Nucleus accumbens (tissue), 56 donors: ENCODE data around the gene DCTN2.
A peak's percentile ranks its signal among the peaks of the same experiment; 100 is the strongest.
"Not testable (repeated sequence)": the region's sequence is repeated elsewhere in the genome, so short reads cannot be mapped to it uniquely, and the experiment has no call there.

Source experiments
- DNase-seq, 56 donors: peaks; one replicate each; lab custom pipeline; 2025; lab: John Stamatoyannopoulos, UW

The DCTN2 gene

DNA sequence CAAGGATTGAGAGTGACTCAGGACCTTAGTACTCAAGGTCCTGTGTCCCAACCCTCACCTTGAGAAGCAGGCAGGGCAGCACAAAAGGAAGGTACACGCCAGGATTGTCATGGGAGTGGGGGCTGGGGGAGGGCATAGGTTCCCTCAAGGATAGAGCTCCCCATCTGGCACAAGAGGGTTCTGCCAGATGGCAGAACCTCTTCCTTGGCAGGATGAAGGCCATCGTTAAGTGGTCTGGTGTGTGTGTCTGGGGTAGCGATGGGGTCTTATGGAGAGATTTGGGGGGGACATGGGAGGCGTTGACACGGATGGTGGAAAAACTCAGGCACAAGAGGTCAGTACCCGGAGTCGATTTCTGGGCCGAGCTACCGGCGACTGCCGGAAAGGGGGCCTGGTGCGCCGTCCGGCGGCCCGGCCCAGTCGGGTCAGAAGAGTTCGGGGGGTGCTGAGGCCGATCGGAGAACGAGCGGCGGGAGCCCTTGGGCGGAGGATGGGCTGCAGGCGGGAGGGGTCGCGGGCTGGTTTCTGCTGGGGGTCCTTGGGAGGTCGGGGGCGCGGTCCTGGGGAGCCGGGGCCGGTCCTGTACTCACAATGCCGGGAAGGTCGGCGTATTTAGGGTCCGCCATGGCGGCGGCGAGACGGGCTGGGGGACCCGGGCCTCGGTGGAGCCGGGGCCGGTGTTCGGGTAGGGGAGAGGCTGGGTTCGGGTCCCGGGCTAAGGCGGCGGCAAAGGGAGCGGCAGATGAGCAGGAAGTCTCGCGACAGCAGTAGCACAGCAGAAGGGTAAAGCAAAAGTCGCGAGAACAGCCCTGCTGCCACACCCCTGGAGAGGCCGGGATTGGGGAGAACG is at the start of gene DCTN2:
Gene DCTN2 (minus strand): TSS at position 755 of the 850 bp plus-strand sequence. CDS start 129 bp downstream, at position 626.
- DNase-seq, result peak; percentile 45 to 98 (median 92)

DNA sequence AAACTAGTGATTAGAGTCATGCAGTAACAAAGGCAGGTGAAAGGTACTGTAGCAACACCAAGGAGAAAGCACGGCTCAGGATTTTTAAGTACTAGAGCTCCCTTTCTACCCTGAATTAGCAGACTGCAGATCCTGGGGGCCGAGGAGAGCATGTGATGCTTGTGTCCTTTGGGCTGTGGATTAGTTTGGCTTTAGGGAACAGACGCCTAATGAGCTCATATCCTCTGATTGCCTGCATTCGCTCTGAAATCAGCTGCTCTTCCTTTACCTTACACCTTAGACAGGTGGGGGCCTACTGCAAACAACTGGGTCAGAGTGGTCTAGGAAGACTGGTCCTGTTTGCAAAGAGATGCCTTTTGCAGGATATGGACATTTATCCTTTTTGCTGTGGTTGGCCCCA is 46.2 kb upstream of the DCTN2 start:
- DNase-seq, result peak in 5 of 56 donors; percentile 4 to 16 (median 14)

DNA sequence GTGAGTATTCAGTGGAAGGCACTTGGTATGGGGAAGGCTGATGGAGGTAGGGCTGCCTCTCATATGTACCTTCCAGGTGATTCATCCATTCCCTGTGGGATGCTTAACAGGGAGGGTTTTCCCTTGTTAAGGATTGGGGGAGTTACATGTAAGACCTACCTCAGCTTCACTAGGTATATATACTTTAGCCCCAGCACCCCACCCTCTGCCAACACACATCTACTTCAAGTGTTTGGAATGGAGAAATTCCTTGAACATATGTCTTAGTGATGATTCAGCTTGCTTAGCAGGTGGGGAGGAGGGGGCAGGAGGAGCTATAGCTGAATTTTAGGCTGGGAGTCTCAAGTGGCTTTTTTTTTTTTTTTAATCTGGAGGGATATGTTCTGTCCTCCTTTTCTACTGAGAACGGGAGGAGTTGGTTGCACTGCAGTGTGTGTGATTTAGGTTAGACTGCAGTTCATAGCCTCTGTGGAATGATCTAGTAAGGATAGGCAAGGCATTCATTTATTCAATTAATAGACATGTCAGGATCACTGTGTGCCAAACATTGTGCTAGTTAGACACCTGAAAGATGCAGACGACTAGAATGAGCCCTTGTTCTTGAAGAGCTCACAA is 45.7 kb upstream of the DCTN2 start:
- peak in 6 of 56 donors; percentile 4 to 48 (median 22) for DNase-seq

DNA sequence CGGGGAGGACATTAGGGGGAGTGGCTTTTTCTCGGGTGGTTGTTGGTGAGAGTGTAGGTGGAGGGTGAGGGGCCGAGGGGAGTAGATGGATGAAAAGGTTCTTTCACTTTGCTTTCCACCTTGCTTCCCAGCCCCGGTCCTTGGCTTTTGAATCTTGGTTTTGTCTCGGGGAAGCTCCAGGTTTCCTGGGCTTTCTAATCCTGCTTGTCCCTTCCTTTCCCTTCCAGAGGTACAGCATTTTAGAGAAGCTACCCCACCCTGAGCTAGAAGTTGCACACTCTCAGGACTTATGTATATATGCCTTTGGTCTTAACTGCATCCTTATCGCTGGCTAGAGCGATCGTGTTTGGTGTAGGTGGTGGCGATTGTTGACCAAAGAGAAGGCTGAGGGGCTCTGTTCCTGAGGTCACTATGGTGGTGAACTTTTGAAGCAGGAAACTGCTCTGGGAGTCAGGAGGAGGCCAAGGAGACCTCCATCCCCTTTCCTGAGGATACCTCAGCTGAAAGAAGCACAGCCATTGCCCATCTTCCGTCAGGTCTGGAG is 44.9 kb upstream of the DCTN2 start:
- no peak for DNase-seq

DNA sequence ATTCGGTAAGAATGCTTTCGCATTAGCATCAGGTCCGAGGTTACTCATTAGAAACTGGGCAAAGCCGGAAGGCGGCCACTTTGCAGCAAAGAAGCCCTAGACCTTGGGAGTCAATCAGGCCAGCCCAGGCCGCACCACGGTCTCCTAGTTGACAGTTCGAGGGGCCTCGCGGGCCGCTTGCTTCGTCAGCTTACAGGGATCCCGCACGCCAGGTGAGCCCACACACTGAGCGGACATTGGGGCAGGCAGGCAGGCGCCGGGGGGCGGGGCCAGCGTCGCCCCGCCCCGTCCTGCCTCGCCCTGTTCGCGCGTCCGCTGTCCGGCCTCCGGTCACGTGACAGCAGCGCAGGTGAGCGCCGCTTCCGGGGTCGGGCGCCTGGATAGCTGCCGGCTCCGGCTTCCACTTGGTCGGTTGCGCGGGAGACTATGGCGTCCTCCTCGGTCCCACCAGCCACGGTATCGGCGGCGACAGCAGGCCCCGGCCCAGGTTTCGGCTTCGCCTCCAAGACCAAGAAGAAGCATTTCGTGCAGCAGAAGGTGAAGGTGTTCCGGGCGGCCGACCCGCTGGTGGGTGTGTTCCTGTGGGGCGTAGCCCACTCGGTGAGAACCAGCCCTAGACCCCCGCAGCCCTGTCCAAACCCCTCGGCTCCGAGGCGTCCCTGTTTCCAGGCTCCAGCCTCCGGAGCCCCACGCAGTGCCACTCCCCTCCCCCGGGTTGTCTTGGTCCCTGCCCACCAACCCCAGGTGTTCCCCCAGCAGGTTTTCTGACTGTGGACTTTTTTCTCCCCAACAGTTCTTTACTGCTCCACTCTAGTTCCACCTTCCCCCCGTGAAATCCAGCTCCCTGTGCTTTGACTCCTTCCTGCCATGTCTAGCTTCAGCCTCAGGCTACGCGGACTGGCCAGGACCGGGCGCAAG is 44.1 kb upstream of the DCTN2 start, which contains the start of gene PIP4K2C:
Gene PIP4K2C (plus strand): TSS at position 329 of the 918 bp plus-strand sequence. CDS start 98 bp downstream, at position 427.
- DNase-seq, result peak in 51 of 56 donors; percentile 26 to 86 (median 64)

DNA sequence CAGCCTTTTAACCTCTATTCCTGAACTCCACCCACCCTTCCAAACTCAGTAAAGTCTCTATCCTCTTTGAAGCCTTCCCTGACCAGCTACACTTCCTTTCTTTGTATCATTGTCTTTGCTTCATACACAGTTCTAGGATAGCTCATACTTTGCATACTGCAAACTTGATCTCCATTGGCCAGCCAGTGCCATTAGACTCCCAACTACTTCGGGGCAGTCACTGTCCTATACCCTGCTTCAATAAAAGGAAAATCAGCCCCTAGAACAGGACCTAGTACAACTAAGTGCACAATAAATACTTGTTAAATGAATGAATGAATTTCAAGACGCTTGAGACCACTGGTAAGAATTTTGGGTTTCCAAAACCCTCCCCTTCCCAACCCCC is 43.5 kb upstream of the DCTN2 start:
- no peak for DNase-seq

DNA sequence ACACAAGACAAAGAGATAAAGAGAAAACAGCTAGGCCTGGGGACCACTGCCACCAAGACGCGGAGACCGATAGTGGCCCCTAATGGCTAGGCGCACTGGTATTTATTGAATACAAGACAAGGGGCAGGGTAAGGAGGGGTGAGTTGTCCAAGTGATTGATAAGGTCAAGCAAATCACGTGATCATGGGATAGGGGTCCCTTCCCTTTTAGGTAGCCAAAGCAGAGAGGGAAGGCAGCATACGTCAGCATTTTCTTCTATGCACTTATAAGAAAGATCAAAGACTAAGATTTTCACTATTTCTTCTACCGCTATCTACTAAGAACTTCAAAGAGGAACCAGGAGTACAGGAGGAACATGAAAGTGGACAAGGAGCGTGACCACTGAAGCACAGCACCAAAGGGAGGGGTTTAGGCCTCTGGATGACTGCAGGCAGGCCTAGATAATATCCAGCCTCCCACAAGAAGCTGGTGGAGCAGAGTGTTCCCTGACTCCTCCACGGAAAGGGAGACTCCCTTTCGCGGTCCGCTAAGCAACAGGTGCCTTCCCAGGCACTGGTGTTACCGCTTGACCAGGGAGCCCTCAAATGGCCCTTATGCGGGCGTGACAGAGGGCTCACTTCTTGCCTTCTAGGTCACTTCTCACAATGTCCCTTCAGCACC is 42.1 kb upstream of the DCTN2 start:
- DNase-seq, result not testable (repeated sequence)

DNA sequence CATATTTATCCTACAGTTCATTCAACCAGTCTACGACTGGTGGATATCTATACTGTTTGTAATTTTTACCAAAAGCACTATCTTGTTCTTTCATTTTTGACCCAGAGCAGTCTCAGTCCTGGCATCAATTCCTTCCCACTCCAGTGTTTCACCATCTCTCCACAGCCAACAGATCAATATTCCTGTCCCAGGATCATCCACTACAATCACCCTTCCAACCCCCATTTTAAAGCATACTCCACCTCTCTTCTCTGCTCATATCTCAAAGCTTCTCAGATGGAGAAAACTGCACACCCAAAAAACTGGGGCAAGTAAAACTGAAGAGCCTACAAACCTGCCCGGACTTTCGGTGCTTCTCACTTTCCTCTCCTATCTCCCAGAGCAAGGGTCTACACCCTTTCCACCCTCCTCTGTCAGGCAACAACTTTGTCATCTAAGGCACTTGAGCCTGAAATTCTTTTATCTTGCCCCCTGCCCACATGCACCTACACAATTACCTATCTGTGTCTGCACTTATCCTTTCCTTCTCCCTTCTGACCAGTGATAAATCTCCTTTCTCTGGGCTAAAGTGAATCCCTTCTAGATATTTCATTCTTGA is 39.9 kb upstream of the DCTN2 start:
- no peak for DNase-seq

DNA sequence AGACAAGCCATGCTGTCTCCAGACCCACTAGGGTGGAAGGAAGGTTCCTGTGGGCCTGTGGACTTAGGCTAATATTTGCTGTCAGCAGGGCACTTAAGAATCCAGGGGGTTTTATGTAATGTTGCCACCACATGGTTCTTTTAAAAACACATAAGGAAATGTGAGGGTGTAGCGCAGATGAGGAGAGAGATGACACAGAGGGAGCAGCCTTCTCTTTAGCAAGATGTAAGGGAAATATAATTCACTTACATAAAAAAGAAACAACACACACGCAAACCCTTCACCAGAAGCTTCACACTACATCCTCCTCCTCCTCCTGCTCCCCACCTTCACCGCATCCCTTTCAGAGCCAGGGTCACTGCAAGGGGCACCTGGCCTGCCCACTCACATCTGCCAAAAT is 39.1 kb upstream of the DCTN2 start:
- peak in 1 of 56 donors; percentile 1 for DNase-seq

DNA sequence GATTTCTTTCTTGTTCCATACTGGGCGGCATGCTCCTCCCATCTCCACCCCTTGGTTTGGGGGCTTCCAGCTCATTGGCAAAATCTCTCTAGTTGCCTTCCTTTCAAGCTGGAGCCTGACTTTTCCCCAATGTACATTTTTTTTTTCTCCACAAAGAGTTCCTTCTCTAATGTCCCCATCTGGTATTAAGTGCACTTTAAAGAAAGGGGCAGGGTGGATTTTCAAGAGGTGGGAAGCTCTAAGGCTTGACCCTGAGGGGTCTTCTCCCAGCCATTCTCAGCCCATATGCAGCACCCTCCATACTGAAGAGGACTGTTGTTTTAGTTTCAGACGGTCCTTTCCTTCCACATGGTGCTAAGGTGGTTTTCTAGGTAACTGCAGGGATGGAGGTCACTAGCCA is 38.2 kb upstream of the DCTN2 start:
- no peak for DNase-seq

DNA sequence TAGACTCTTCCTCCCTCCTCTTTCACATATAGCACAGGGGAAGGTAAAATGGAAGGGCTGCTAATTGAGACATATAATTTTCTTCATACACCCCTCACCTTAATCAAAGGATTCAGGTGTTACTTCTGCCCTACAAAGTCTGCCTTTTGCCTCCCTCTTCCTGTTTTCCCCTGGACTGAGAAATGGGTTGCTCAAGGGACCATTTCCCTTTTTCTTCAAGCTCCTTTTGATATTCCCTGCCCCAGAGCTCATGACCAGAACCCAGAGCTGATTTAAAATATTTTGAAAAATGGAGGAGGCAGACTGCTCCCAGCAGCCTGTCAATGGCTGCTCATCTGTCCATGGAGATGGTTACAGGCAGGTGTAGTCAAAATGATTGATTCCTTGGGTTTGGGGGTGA is 37.7 kb upstream of the DCTN2 start:
- no peak for DNase-seq

DNA sequence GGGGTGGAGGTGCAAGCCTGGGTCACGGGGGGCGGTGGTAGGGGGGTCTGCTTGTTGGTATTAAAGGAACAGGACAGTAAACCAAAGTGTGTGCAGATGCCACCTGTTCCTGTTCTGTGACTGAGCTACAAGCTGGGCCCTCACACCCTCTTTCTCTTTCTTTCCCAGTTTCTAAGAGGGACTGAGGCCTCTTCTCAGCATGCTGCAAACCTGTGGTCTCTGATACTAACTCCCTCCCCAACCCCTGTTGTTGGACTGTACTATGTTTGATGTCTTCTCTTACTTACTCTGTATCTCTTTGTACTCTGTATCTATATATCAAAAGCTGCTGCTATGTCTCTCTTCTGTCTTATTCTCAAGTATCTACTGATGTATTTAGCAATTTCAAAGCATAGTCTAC is 37.1 kb upstream of the DCTN2 start:
- no peak for DNase-seq

DNA sequence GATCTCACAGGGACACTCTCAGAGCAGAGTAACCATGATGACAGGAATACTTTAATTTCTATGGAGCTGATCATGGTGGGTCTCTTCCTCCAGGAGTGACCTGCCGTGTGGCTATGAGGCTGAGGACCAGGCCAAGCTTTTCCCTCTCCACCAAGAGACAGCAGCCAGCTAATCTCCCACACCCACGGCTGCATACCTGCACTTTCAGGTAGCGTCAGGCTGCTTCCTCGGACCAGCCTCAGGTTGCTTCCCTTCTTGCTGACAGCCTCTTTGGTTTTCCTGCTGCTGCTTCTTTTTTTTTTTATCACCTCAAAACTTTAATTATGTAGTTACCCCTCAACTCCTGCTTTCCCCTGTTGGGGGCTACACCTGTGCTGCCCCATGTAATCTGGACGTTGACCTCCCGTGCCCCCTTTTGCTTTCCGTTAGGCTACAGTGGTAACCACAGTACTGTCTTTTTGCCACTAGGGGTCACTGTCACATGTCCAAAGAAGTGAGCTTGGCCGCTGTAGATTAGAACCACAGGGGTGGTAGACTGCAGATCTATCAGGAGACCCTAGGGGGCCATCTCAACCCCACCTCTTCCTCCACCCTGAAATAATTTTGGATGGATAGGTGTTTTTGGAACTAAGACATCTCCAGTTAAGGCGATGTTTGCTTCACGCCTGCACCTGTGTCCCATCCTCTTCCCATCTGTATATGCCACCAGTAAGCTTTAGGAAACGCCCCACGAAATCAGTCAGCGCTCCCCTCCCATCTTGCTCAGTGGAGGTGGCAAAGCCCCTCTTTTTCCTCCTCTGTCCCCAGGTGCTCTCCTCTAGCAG is 36.2 kb upstream of the DCTN2 start:
- DNase-seq, result peak in 49 of 56 donors; percentile 3 to 83 (median 34)

DNA sequence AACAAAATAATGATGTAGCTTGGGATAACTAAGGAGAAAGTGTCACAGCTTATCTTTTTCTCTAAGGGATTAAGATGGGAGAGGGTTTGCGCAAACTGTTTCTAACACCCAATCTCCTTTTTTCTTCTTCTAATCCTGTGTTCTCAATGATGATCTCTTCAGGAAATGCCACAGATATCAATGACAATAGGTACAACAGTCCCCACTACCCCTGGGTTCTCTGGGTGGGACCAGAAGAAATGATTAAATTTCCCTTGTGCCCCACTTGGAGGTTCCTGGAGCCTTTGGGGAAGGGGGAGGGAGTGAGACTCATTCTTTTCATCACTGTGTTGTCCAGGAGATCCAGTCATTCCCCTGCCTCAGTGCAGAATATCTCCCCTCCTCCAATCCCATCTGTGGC is 35.4 kb upstream of the DCTN2 start:
- DNase-seq, result no peak

DNA sequence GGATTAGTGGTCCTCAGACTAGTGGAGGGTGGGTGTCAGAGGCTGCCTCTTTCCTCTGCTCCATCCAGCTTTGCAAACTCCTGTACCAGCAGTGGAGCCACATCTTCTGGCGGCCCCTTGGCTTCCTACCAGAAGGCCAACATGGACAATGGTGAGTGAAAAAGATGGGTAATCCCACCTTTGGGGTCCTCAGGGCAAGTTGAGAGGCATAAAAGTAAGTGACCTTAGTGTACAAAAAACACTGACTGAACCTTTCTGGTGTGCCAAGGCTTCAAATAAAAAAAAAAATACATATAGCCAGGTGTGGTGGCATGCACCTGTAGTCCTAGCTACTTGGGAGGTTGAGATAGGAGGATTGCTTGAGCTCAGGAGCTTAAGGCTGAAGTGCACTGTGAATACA is 34.8 kb upstream of the DCTN2 start:
- DNase-seq, result no peak

DNA sequence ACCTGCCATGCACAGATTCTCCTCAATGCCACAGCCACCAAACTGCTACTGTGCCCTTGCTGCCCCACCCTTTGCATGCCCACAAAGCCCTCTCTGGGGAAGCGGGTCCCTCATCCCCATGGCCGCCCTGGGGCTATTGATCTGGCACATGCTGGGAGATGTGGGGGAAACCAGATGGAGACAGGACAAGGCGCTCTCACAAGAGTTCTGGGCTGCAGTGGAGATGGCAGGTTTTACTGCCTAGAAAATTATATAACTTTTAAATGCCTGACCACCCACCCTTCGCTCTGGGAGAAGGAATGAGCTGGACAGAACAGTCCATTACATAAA is 33.4 kb upstream of the DCTN2 start:
- no peak for DNase-seq

DNA sequence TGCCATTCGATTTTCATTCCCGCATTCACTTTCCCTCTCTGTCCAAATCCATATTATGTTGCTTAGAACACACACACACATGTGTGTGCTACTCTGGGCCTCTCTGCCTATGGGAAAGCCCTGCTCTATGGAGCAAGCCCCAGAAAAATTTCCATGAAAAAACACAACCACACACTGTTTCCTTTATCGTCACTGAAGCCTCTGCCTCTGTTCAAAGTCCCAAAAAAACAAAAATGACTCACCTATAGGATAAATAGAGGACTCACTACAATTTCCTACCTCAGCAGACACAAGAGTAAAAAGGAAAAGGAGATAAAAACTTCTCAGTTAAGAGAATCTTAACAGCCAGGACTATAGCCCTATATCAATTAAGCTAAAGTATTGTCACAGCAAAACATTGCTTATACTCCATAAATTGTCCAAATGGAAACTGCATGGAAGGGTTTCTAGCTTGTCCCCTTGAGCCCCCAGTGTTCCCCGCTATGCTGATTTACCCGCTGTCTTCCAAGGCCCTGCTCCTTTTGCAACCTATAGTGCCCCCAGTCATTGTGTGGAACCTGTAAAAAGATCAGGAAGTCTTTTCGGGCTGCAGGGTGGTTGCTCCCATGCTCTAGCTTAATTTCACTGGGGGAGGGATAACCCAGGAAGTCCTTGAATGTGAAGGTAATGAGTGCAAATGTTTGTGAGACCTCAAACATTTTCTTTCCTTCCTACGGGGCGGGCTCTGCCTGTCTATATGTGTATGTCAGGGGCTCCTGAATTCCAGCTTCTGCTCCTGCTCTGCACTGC is 32.9 kb upstream of the DCTN2 start:
- DNase-seq, result no peak

DNA sequence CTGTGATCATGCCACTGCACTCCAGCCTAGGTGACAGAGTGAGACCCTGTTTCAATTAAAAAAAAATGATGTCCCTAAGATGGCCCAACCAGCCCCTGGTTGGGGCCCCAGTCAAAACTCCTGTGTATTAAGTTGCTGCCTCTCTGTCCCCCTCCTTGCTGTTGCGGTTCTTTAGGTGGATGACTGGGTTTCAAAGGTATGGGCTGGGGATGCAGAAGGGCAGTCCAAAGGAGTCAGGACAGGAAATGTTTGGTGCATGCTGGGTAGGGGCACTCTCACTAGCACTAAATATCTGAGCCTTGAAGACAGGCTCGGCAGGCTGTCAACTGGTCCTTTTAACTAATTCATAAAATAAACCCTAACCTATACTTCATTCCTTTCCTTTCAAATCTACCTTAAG is 32.0 kb upstream of the DCTN2 start:
- DNase-seq, result no peak
